H9 (cell line): ENCODE results near the gene CTIF. TPM values are rescaled to one million over a fixed set of nuclear protein-coding genes. Genes with fewer than 3 reads are reported as not detected.

ENCODE experiments used
- DNase-seq: peaks from one replicate; pipeline ENCODE4 v3.0.0-alpha.2; 2017
- H2AFZ ChIP-seq: one replicate; pipeline ENCODE4 v1.6.1; 2013; ENCODE audit warnings: mild to moderate bottlenecking, low read length, control low read depth, moderate library complexity
- H2AK5ac ChIP-seq: 2 replicates; pipeline ENCODE4 v1.6.1; 2013; ENCODE audit warnings: low read length, control low read depth, mixed read lengths; ENCODE audit not compliant: insufficient read length
- H2BK120ac ChIP-seq: one replicate; pipeline ENCODE4 v1.6.1; 2013; ENCODE audit warnings: low read depth, mild to moderate bottlenecking, low read length, control low read depth, inconsistent platforms; ENCODE audit not compliant: poor library complexity, severe bottlenecking
- H2BK12ac ChIP-seq: 2 replicates; pipeline ENCODE4 v1.6.1; 2013; ENCODE audit warnings: low read length, control low read depth, mixed read lengths, low read depth; ENCODE audit not compliant: insufficient read length
- H2BK15ac ChIP-seq: 2 replicates; pipeline ENCODE4 v1.6.1; 2013; ENCODE audit warnings: low read depth, low read length, control low read depth
- H2BK20ac ChIP-seq: one replicate; pipeline ENCODE4 v1.6.1; 2013; ENCODE audit warnings: low read depth, mild to moderate bottlenecking, low read length, control low read depth, inconsistent platforms; ENCODE audit not compliant: poor library complexity, severe bottlenecking
- H2BK5ac ChIP-seq: 2 replicates; pipeline ENCODE4 v1.6.1; 2013; ENCODE audit warnings: low read length, control low read depth, mixed read lengths; ENCODE audit not compliant: insufficient read length
- H3K14ac ChIP-seq: 2 replicates; pipeline ENCODE4 v1.6.1; 2013; ENCODE audit warnings: low read length, control low read depth; ENCODE audit not compliant: insufficient read depth
- H3K18ac ChIP-seq: 2 replicates; pipeline ENCODE4 v1.6.1; 2013; ENCODE audit warnings: low read depth, mild to moderate bottlenecking, mixed read lengths, low read length, control low read depth; ENCODE audit not compliant: insufficient read length
- H3K23ac ChIP-seq: 2 replicates; pipeline ENCODE4 v1.6.1; 2013; ENCODE audit warnings: low read length, control low read depth, mixed read lengths, low read depth; ENCODE audit not compliant: insufficient read length
- H3K23me2 ChIP-seq: 2 replicates; pipeline ENCODE4 v1.6.1; 2013; ENCODE audit warnings: low read depth, mild to moderate bottlenecking, mixed read lengths, low read length, control low read depth; ENCODE audit not compliant: insufficient read length, poor library complexity, severe bottlenecking
- H3K27ac ChIP-seq: 2 replicates; pipeline ENCODE4 v1.5.1; 2013; ENCODE audit warnings: low read length, control low read depth, mixed read lengths, low read depth; ENCODE audit not compliant: insufficient read length
- H3K27me3 ChIP-seq: 2 replicates; pipeline ENCODE4 v1.6.1; 2013; ENCODE audit warnings: low read length, control low read depth, inconsistent platforms; ENCODE audit not compliant: insufficient read depth
- H3K4ac ChIP-seq: 2 replicates; pipeline ENCODE4 v1.6.1; 2013; ENCODE audit warnings: low read depth, mild to moderate bottlenecking, control low read depth, inconsistent platforms, low read length, moderate library complexity
- H3K4me1 ChIP-seq: 2 replicates; pipeline ENCODE4 v1.6.1; 2013; ENCODE audit warnings: low read length, control low read depth, inconsistent platforms; ENCODE audit not compliant: insufficient read depth
- H3K4me2 ChIP-seq: 2 replicates; pipeline ENCODE4 v1.6.1; 2013; ENCODE audit warnings: low read length, control low read depth, mixed read lengths; ENCODE audit not compliant: insufficient read length, insufficient read depth
- H3K56ac ChIP-seq: 2 replicates; pipeline ENCODE4 v1.6.1; 2013; ENCODE audit warnings: low read depth, mild to moderate bottlenecking, mixed read lengths, low read length, control low read depth; ENCODE audit not compliant: insufficient read length
- H3K79me1 ChIP-seq: 2 replicates; pipeline ENCODE4 v1.6.1; 2013; ENCODE audit warnings: low read depth, mild to moderate bottlenecking, moderate library complexity, low read length, control low read depth, inconsistent platforms; ENCODE audit not compliant: insufficient read depth, poor library complexity, severe bottlenecking
- H3K79me2 ChIP-seq: 2 replicates; pipeline ENCODE4 v1.6.1; 2013; ENCODE audit warnings: low read length, control low read depth, inconsistent platforms; ENCODE audit not compliant: insufficient read depth
- H3K9ac ChIP-seq: 2 replicates; pipeline ENCODE4 v1.6.1; 2013; ENCODE audit warnings: low read length, control low read depth, mixed read lengths; ENCODE audit not compliant: insufficient read length; ENCODE audit errors: extremely low read depth
- H3K9me3 ChIP-seq: one replicate; pipeline ENCODE4 v1.6.1; 2013; ENCODE audit warnings: low read depth, low read length, inconsistent platforms; ENCODE audit not compliant: control insufficient read depth
- H3T11ph ChIP-seq: one replicate; pipeline ENCODE4 v1.6.1; 2013; ENCODE audit warnings: mild to moderate bottlenecking, low read length, control low read depth, inconsistent platforms
- H4K20me1 ChIP-seq: one replicate; pipeline ENCODE4 v1.6.1; 2013; ENCODE audit not compliant: control insufficient read depth, insufficient read length, insufficient read depth
- H4K5ac ChIP-seq: 2 replicates; pipeline ENCODE4 v1.6.1; 2013; ENCODE audit warnings: low read depth, mild to moderate bottlenecking, mixed read lengths, low read length, control low read depth; ENCODE audit not compliant: insufficient read length
- H4K8ac ChIP-seq: replicated peaks from 2 replicates; pipeline ENCODE4 v1.6.1; 2013; ENCODE audit warnings: low read length, control low read depth, mixed read lengths, low read depth; ENCODE audit not compliant: insufficient read length
- H4K91ac ChIP-seq: 2 replicates; pipeline ENCODE4 v1.6.1; 2013; ENCODE audit warnings: low read depth, mild to moderate bottlenecking, moderate library complexity, mixed read lengths, low read length, control low read depth; ENCODE audit not compliant: insufficient read length
- H3K27ac Mint-ChIP-seq, 3 experiments: 2 replicates in 2 of 3; 3 replicates in 1 of 3; pipeline ENCODE4 v1.8.0; 2020 to 2021; ENCODE audit warnings: mixed read lengths in 3 of 3, mild to moderate bottlenecking in 1 of 3, moderate library complexity in 1 of 3
- H3K27me3 Mint-ChIP-seq: 2 replicates; pipeline ENCODE4 v1.8.0; 2021; ENCODE audit warnings: low read depth, mild to moderate bottlenecking, moderate library complexity, mixed read lengths
- H3K36me3 Mint-ChIP-seq, 3 experiments: 2 replicates in 2 of 3; 3 replicates in 1 of 3; pipeline ENCODE4 v1.8.0; 2020 to 2021; ENCODE audit warnings: low read depth in 3 of 3, mixed read lengths in 3 of 3; ENCODE audit not compliant: insufficient read depth in 1 of 3
- H3K4me1 Mint-ChIP-seq, 2 experiments: 2 replicates each; pipeline ENCODE4 v1.8.0; 2020; ENCODE audit warnings: mixed read lengths in 2 of 2
- H3K4me3 Mint-ChIP-seq, 2 experiments: 2 replicates in 1 of 2; 3 replicates in 1 of 2; pipeline ENCODE4 v1.8.0; 2020 to 2021; ENCODE audit warnings: mild to moderate bottlenecking in 2 of 2, mixed read lengths in 2 of 2, moderate library complexity in 1 of 2
- H3K9me3 Mint-ChIP-seq, 2 experiments: 2 replicates in 1 of 2; 3 replicates in 1 of 2; pipeline ENCODE4 v1.8.0; 2020; ENCODE audit warnings: mild to moderate bottlenecking in 2 of 2, mixed read lengths in 2 of 2, moderate library complexity in 1 of 2
- WGBS: extraction: QIAGEN DNeasy Blood & Tissue Kit; methylation state at CpG from one replicate; pipeline ENCODE4 v1.1.7; 2013; ENCODE audit warnings: missing lambda C conversion rate, low lambda C conversion rate, mixed read lengths; ENCODE audit not compliant: insufficient read length; ENCODE audit errors: extremely low coverage; 5-methylcytosine and 5-hydroxymethylcytosine counted together
- total RNA-seq: library from RNA; stranded (reverse); gene quantifications from 2 replicates; pipeline ENCODE4 v1.2.1, GENCODE V29; 2021
- TF ChIP-seq, protein P1 (sequence below): fragments of 200-600 bp; sonication (generic); conservative IDR thresholded peaks from 3 replicates; pipeline ENCODE4 v1.8.0; 2021; ENCODE audit warnings: antibody characterized with exemption, mild to moderate bottlenecking

The CTIF gene
- total RNA-seq, 1 experiment from 2014 or later, result 15.8 TPM

GRCh38 chr18:48696218-48696617 lies 157.4 kb downstream of the CTIF start:
- Histone ChIP-seq H3K79me2 (no peaks in the 10 kb centered on the region), H4K91ac (no peak overlapping the region), H3K23me2 (no peaks in the 10 kb centered on the region), H3K27ac (no peak overlapping the region), H2BK15ac (no peak overlapping the region), H4K20me1 (peaks cover 3% of the 10 kb centered on the region), H3K23ac (no peak overlapping the region), H3K9ac (no peak overlapping the region), H3K79me1 (no peaks in the 10 kb centered on the region), H3T11ph (no peak overlapping the region), H3K9me3 (no peaks in the 10 kb centered on the region), H3K4me2 (no peak overlapping the region), H2BK120ac (no peak overlapping the region), H4K8ac (no peak overlapping the region), H3K14ac (no peak overlapping the region), H4K5ac (no peak overlapping the region), H2BK20ac (no peak overlapping the region), H3K18ac (no peak overlapping the region), H3K56ac (no peak overlapping the region), H2AK5ac (no peak overlapping the region), H2AFZ (no peak overlapping the region), H3K27me3 (no peaks in the 10 kb centered on the region), H3K4me1 (no peaks in the 10 kb centered on the region), H2BK12ac (no peak overlapping the region), H3K4ac (no peak overlapping the region), H2BK5ac (no peak overlapping the region)
- H3K27me3 Mint-ChIP-seq, result no peaks in the 10 kb centered on the region; the same call in 1 of the 2 replicates
- no peak overlapping the region for H3K27ac Mint-ChIP-seq
- no peaks in the 10 kb centered on the region for H3K9me3 Mint-ChIP-seq
- H3K4me3 Mint-ChIP-seq, result no peak overlapping the region
- no CpG with 5 or more reads among the region's 8 CpGs for WGBS
- TF ChIP-seq, protein P1, sequence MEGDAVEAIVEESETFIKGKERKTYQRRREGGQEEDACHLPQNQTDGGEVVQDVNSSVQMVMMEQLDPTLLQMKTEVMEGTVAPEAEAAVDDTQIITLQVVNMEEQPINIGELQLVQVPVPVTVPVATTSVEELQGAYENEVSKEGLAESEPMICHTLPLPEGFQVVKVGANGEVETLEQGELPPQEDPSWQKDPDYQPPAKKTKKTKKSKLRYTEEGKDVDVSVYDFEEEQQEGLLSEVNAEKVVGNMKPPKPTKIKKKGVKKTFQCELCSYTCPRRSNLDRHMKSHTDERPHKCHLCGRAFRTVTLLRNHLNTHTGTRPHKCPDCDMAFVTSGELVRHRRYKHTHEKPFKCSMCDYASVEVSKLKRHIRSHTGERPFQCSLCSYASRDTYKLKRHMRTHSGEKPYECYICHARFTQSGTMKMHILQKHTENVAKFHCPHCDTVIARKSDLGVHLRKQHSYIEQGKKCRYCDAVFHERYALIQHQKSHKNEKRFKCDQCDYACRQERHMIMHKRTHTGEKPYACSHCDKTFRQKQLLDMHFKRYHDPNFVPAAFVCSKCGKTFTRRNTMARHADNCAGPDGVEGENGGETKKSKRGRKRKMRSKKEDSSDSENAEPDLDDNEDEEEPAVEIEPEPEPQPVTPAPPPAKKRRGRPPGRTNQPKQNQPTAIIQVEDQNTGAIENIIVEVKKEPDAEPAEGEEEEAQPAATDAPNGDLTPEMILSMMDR, result no peak
- peaks cover 2 to 5% of the 10 kb centered on the region in 2 experiments; a peak in 3 of 4 replicates for H3K4me1 Mint-ChIP-seq
- peaks cover 0 to 2% (median 0%) of the 10 kb centered on the region in 3 experiments; a peak in 2 of 7 replicates for H3K36me3 Mint-ChIP-seq
- no peak for DNase-seq
